Inflammatory macrophage (primary cell): ENCODE data around the gene ZSCAN2.
"Not testable (repeated sequence)": the region's sequence is repeated elsewhere in the genome, so short reads cannot be mapped to it uniquely, and the experiment has no call there.

ENCODE experiments used
- DNase-seq, 2 donors: peaks; one replicate each; pipeline ENCODE4 v3.0.0-alpha.2; 2020 to 2022
- total RNA-seq, 18 experiments: gene quantifications; one replicate each; lab custom pipeline; 2026; ENCODE audit warnings: mixed read lengths in 6 of 18, inconsistent platforms in 2 of 18; lab: John Stamatoyannopoulos, UW

The ZSCAN2 gene
- total RNA-seq: 0.63 to 4.9 (median 3.3) reads per million in 18 experiments

- DNase-seq: peak; percentile 95 to 96
Observed at GRCh38 chr15:84600687-84601554, at the start of gene ZSCAN2. TSS of gene ZSCAN2 (plus strand) at chr15:84601009. CDS start at chr15:84603928, 2,919 bp downstream.

- DNase-seq: not testable (repeated sequence)
Observed at GRCh38 chr15:84551624-84552023, 49.2 kb upstream of the ZSCAN2 start.

DNA sequence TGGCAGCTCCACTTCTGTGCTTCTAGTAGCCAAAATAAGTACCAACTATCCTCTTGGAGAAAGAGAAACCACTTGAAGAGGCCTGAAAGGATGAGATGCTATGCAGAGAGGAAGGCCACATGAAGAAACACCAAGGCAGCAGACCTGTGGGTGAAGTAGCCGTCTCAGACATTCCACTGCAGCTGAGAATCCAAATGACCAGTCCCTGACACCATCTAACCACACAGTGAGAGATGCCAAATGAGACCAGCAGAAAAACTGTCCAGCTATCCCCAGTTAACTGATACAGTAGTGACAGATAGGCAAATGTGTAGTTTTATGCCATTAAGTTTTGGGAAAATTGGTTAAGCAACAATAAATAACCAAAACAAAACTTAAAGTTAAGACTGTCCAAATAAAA is 47.9 kb upstream of the ZSCAN2 start:
- no peak for DNase-seq

GRCh38 chr15:84556690-84557089 is 44.1 kb upstream of the ZSCAN2 start:
- not testable (repeated sequence) for DNase-seq

- not testable (repeated sequence) for DNase-seq
Observed at GRCh38 chr15:84568021-84568420, 32.8 kb upstream of the ZSCAN2 start.

- DNase-seq: peak; percentile 60 to 63
Observed at GRCh38 chr15:84570164-84570735, 30.6 kb upstream of the ZSCAN2 start.

- DNase-seq: no peak
Observed at GRCh38 chr15:84572231-84572630, 28.6 kb upstream of the ZSCAN2 start.

DNA sequence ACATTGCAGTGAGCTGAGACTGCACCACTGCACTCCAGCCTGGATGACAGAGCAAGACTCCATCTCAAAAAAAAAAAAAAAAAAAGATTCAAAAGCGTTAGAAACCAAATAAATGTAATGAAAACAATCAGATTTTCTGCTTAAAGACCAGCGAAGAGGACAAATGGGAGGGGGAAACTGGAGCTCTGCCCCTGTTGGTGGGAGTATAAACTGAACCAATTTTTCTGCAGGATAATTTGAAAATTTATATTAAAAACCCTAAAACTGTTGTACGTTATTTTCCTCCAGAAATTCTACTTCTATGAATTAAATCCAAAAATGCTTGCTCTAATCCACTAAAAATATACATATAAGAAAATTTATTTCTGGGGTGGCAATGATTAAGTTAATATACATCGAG is 25.3 kb upstream of the ZSCAN2 start:
- DNase-seq: no peak

DNA sequence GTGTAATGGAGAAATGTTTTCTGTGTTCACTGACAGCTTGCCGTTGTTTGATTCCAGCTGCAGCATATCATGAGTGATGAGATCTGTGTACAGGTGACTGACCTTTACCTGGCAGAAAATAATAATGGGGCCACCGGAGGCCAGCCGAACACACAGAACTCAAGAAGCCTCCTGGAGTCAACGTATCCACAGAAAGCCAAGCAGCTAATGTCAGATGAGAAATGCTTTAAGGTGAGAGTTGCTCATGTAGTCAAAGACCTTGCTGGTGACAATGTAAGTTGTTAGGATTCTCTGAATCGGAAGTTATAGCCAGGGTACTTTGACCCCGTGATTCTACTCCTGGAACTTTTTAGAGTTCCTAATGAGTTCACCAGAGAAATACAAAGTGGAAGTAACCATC is 22.9 kb upstream of the ZSCAN2 start:
- not testable (repeated sequence) for DNase-seq

DNA sequence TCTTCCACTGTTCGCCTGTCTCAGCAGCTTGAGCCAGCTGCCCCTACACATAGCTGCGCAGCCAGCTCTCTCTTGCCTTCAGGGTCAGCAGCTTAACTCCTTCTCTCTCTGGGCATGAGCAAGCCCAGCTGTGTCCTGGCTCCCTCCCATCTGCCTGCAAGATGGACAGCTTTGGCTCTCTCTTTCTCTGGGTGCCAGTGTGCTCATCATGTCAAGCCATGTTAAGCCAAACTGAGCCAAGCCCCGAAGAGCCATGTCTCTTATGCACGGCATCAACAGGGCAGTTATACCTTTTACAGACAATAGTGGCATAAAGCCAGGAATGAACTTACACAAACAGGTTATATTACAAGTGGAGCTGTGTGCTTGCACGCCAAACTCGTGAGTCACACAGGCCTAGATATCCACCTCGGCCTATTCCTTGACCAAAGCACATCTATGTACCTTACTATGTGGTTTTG is 21.5 kb upstream of the ZSCAN2 start:
- not testable (repeated sequence) for DNase-seq

- peak; percentile 69 to 70 for DNase-seq
Observed at GRCh38 chr15:84581676-84582428, 19.0 kb upstream of the ZSCAN2 start.

- DNase-seq: no peak
Observed at GRCh38 chr15:84582583-84583157, 18.1 kb upstream of the ZSCAN2 start.

DNA sequence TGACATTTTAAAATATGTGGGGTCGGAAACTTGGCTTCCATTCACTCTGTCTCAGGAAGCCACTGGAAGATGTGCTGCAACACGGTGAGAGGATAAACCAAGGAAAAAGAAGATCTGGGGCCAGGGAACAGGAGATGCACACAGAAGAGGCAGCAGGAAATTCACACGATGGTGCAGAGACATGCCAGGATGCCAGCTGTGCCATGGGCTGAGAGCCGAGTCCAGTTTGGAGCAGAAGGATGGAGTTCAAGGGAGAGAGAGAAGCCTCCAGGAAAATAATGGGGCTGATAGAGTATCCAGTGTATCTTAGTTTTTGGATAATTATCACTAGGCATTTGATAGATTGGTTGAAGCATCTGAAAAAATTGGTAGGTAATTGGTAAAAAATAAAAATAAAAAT is 16.9 kb upstream of the ZSCAN2 start:
- not testable (repeated sequence) for DNase-seq

- DNase-seq: no peak
Observed at GRCh38 chr15:84586696-84587095, 14.1 kb upstream of the ZSCAN2 start.

GRCh38 chr15:84588053-84588874 is 12.5 kb upstream of the ZSCAN2 start:
- peak; percentile 84 to 87 for DNase-seq

- DNase-seq: no peak
Observed at GRCh38 chr15:84590406-84590805, 10.4 kb upstream of the ZSCAN2 start.

DNA sequence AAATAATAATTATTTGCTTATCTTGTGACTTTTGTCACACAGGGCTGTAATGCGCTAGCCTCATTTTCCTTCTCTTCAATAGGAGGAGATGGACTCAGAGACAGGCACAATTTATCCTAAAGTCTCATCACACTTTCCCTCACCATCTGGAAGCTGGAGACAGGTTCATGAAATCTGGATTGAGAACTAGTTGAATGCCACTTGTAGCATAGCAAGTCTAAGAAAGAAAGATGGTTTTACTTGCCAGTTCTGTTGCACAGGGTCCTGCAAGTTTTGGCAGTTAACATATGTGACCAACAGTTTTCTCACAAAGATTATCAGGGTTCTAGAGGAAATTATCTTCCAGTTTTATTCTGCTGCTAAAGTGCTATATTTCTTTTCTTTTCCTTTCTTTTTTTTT is 9.0 kb upstream of the ZSCAN2 start:
- DNase-seq: no peak

DNA sequence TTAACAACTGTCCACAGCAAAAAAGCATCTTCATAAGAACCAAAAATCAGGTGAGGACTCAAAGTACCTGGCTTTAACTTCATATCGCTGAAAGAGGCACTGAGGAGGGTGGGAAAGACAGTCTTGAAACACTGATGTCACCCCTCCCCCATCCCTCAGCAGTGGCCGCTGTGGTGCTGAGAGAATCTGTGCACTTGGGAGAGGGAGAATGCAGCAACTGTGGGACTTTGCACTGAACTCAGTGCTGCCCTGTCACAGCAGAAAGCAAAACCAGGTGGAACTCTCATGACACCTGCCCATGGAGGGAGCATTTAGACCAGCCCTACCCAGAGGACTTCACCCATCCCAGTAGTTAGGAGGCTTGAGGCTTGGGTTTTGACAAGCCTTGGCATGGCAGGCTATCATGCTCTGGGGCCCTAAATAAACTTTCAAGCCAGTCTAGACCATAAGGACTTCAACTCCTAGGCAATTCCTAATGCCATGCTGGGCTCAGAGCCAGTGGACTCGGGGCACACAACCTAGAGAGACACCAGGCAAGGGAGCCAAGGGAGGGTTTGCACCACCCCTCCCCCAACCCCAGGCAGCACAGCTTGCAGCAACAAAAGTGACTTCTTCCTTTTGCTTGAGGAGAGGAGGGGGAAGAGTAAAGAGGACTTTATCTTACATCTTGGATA is 6.1 kb upstream of the ZSCAN2 start:
- DNase-seq: peak; percentile 9 to 16

- DNase-seq: peak; percentile 77 to 80
Observed at GRCh38 chr15:84595660-84596059, 5.1 kb upstream of the ZSCAN2 start.

- DNase-seq: peak in 1 of 2 donors; percentile 48
Observed at GRCh38 chr15:84597296-84597695, 3.5 kb upstream of the ZSCAN2 start.

GRCh38 chr15:84598250-84598649 is 2.6 kb upstream of the ZSCAN2 start:
- peak; percentile 90 to 93 for DNase-seq
